HCT116 (cell line): ENCODE data around the gene RBM12. TPM values are rescaled to one million over a fixed set of nuclear protein-coding genes. Genes with fewer than 3 reads are reported as not detected.
"Not testable (repeated sequence)": the region's sequence is repeated elsewhere in the genome, so short reads cannot be mapped to it uniquely, and the experiment has no call there.

Experiments used
- ATAC-seq: fragments of 200-7000 bp; cut with Tn5 transposase; 2 replicates; pipeline ENCODE4 v1.9.1; 2020; ENCODE audit warnings: mild to moderate bottlenecking, moderate library complexity
- BruUV-seq: library from RNA; stranded (reverse); fragments of 400-500 nt; replicated peaks from 2 replicates; lab custom pipeline; 2021; lab: Mats Ljungman, UMichigan
- CTCF ChIA-PET: fragments of 300-600 bp; sonication (Branson Sonifier 250); formaldehyde crosslinking; loops from one replicate; lab custom pipeline; 2021; ENCODE audit warnings: antibody characterized with exemption; lab: Charles Lee
- POLR2A ChIA-PET: fragments of 300-600, 350-600 bp; sonication (Branson Sonifier 250); formaldehyde crosslinking; loops from one replicate; lab custom pipeline; 2021; ENCODE audit warnings: antibody characterized with exemption; lab: Charles Lee
- RAD21 ChIA-PET, 2 experiments: fragments of 300-600 bp; sonication (Branson Sonifier 250); formaldehyde crosslinking; loops; one replicate each; lab custom pipeline; 2023; ENCODE audit warnings: low total read pairs in 2 of 2; ENCODE audit not compliant: uncharacterized antibody in 2 of 2, unreplicated experiment in 2 of 2, low non-redundant PET in 1 of 2; lab: Charles Lee
- DNase-seq: peaks from one replicate; pipeline ENCODE4 v3.0.0-alpha.2; 2010; ENCODE audit warnings: low read depth, low spot score
- H2AFZ ChIP-seq: fragments of 200-600 bp; shearing (Covaris generic), sonication (generic); 2 replicates; pipeline ENCODE4 v1.6.1; 2017; ENCODE audit warnings: low read depth, mixed run types, mixed read lengths, antibody characterized with exemption, low read length; ENCODE audit not compliant: poor library complexity, severe bottlenecking
- H3K27ac ChIP-seq: 2 replicates; pipeline ENCODE4 v1.5.1; 2012; ENCODE audit warnings: low read depth, low read length
- H3K27me3 ChIP-seq: fragments of 200-600 bp; sonication (generic); 2 replicates; pipeline ENCODE4 v1.6.1; 2016; ENCODE audit warnings: mixed run types, low read length, mixed read lengths; ENCODE audit not compliant: insufficient read depth
- H3K36me3 ChIP-seq, 2 experiments: fragments of 200-500 bp in 1 of 2; fragments of 200-600 bp in 1 of 2; sonication (Bioruptor generic) in 1 of 2; sonication (generic) in 1 of 2; 2 replicates each; pipeline versions ENCODE4 v1.5.1 to v1.6.1; 2014 to 2016; ENCODE audit warnings: low read length in 2 of 2, inconsistent platforms in 1 of 2, mixed read lengths in 1 of 2, mixed run types in 1 of 2; ENCODE audit not compliant: insufficient read depth in 2 of 2, control insufficient read depth in 1 of 2
- H3K4me1 ChIP-seq, 2 experiments: fragments of 200-600 bp in 1 of 2; sonication (generic) in 1 of 2; 2 replicates each; pipeline versions ENCODE4 v1.5.1 to v1.6.1; 2012 to 2017; ENCODE audit warnings: low read length in 2 of 2, inconsistent platforms in 1 of 2, mild to moderate bottlenecking in 1 of 2, mixed read lengths in 1 of 2, mixed run types in 1 of 2, moderate library complexity in 1 of 2; ENCODE audit not compliant: insufficient read depth in 2 of 2, control insufficient read depth in 1 of 2
- H3K4me2 ChIP-seq: fragments of 200-600 bp; sonication (generic); 2 replicates; pipeline ENCODE4 v1.6.1; 2017; ENCODE audit warnings: mixed run types, low read length, mixed read lengths
- H3K4me3 ChIP-seq, 2 experiments: fragments of 200-600 bp in 1 of 2; sonication (generic) in 1 of 2; replicated peaks in 1 of 2; 2 replicates each; pipeline ENCODE4 v1.5.1; 2011 to 2016; ENCODE audit warnings: low read length in 2 of 2, control low read depth in 1 of 2, low read depth in 1 of 2, mild to moderate bottlenecking in 1 of 2, mixed read lengths in 1 of 2, mixed run types in 1 of 2
- H3K79me2 ChIP-seq: fragments of 200-600 bp; sonication (generic); 2 replicates; pipeline ENCODE4 v1.6.1; 2017; ENCODE audit warnings: mild to moderate bottlenecking, mixed run types, low read length, moderate library complexity, mixed read lengths; ENCODE audit not compliant: insufficient read depth
- H3K9ac ChIP-seq: fragments of 200-600 bp; sonication (generic); 2 replicates; pipeline ENCODE4 v1.6.1; 2016; ENCODE audit warnings: low read length, mixed read lengths
- H3K9me2 ChIP-seq: fragments of 200-600 bp; sonication (generic), shearing (Covaris generic); 2 replicates; pipeline ENCODE4 v1.6.1; 2017; ENCODE audit warnings: mixed run types, mild to moderate bottlenecking, moderate library complexity; ENCODE audit not compliant: insufficient read depth
- H3K9me3 ChIP-seq, 2 experiments: fragments of 200-500 bp in 1 of 2; fragments of 200-600 bp in 1 of 2; sonication (Bioruptor generic) in 1 of 2; sonication (generic) in 1 of 2; 2 replicates each; pipeline ENCODE4 v1.6.1; 2014 to 2017; ENCODE audit warnings: low read length in 2 of 2, mixed read lengths in 2 of 2, inconsistent platforms in 1 of 2, low read depth in 1 of 2, mild to moderate bottlenecking in 1 of 2, mixed run types in 1 of 2, moderate library complexity in 1 of 2; ENCODE audit not compliant: control insufficient read depth in 1 of 2, insufficient read depth in 1 of 2
- H4K20me1 ChIP-seq: fragments of 200-600 bp; sonication (generic), shearing (Covaris generic); 2 replicates; pipeline ENCODE4 v1.6.1; 2017; ENCODE audit warnings: mixed run types, mild to moderate bottlenecking, moderate library complexity; ENCODE audit not compliant: insufficient read depth
- EGR1 ChIP-seq: IDR thresholded peaks from 2 replicates; pipeline ENCODE4 v1.6.1; 2012; ENCODE audit warnings: low read depth
- ELF1 ChIP-seq: IDR thresholded peaks from 2 replicates; pipeline ENCODE4 v1.6.1; 2012; ENCODE audit warnings: low read depth, borderline replicate concordance
- EZH2 ChIP-seq: fragments of 200-600 bp; sonication (generic); IDR thresholded peaks from 2 replicates; pipeline ENCODE4 v1.6.1; 2017; ENCODE audit warnings: antibody characterized with exemption, mixed run types
- EZH2phosphoT487 ChIP-seq: fragments of 200-600 bp; IDR thresholded peaks from 2 replicates; pipeline ENCODE4 v1.6.1; 2018; ENCODE audit warnings: antibody characterized with exemption, borderline replicate concordance
- FOSL1 ChIP-seq: IDR thresholded peaks from 2 replicates; pipeline ENCODE4 v1.6.1; 2012; ENCODE audit warnings: low read depth
- JUND ChIP-seq: IDR thresholded peaks from 2 replicates; pipeline ENCODE4 v1.6.1; 2012
- MAX ChIP-seq: IDR thresholded peaks from 2 replicates; pipeline ENCODE4 v1.6.1; 2012
- POLR2AphosphoS5 ChIP-seq: IDR thresholded peaks from 2 replicates; pipeline ENCODE4 v1.6.1; 2011; ENCODE audit warnings: mild to moderate bottlenecking, low read depth, low read length, moderate library complexity
- REST ChIP-seq: IDR thresholded peaks from 2 replicates; pipeline ENCODE4 v1.6.1; 2012; ENCODE audit warnings: low read depth
- SIN3A ChIP-seq: IDR thresholded peaks from 2 replicates; pipeline ENCODE4 v1.6.1; 2012; ENCODE audit warnings: low read depth
- SP1 ChIP-seq: IDR thresholded peaks from 2 replicates; pipeline ENCODE4 v1.6.1; 2012; ENCODE audit warnings: low read depth
- TCF7L2 ChIP-seq: IDR thresholded peaks from 2 replicates; pipeline ENCODE4 v1.7.0; 2011; ENCODE audit warnings: borderline replicate concordance, inconsistent platforms; ENCODE audit not compliant: insufficient read depth, insufficient read length; ENCODE audit errors: extremely low read depth
- YY1 ChIP-seq: IDR thresholded peaks from 2 replicates; pipeline ENCODE4 v1.6.1; 2011; ENCODE audit warnings: low read length, low read depth, moderate library complexity, mild to moderate bottlenecking; ENCODE audit not compliant: insufficient replicate concordance; ENCODE audit errors: extremely low read depth
- ZBTB33 ChIP-seq: IDR thresholded peaks from 2 replicates; pipeline ENCODE4 v1.6.1; 2011; ENCODE audit warnings: mild to moderate bottlenecking, low read length, moderate library complexity; ENCODE audit not compliant: insufficient replicate concordance; ENCODE audit errors: extremely low read depth
- ZNF274 ChIP-seq: fragments of 200-500 bp; sonication (Bioruptor generic); IDR thresholded peaks from 2 replicates; pipeline ENCODE4 v1.6.1; 2014; ENCODE audit warnings: mild to moderate bottlenecking, low read depth, low read length, inconsistent platforms
- intact Hi-C: fragments of 100-400 bp; cut with micrococcal nuclease; formaldehyde crosslinking; loops from 2 replicates; pipeline ENCODE4 v1.10.0; 2022
- total RNA-seq: library from RNA; stranded (reverse); gene quantifications from one replicate; pipeline ENCODE4 v1.2.1, GENCODE V29; 2021; ENCODE audit not compliant: unreplicated experiment

Gene RBM12
- total RNA-seq, 1 experiment from 2014 or later: 110 TPM

GRCh38 chr20:35714127-35714526 lies 49.4 kb upstream of the RBM12 start:
- ATAC-seq: no peak
- H3K27ac ChIP-seq: no peak overlapping the region
- no peaks in the 10 kb centered on the region for H3K9me3 ChIP-seq
- peaks cover 84 to 92% of the 10 kb centered on the region in 2 experiments for H3K36me3 ChIP-seq
- peaks cover 99% of the 10 kb centered on the region for H3K79me2 ChIP-seq
- H3K4me2 ChIP-seq: no peak overlapping the region
- H2AFZ ChIP-seq: no peak overlapping the region
- ChIA-PET CTCF (no interaction called here), POLR2A (interaction anchor here (1.5 kb wide), 1 partner anchor 28 kb away, joined by 4 read pairs; the partner anchor contains the start of gene RBM39), RAD21 (no interaction called here)
- BruUV-seq: no TSS peak
- peaks cover 64% of the 10 kb centered on the region for H4K20me1 ChIP-seq
- no peak for TF ChIP-seq JUND
- TF ChIP-seq FOSL1: no peak
- no peak for TF ChIP-seq TCF7L2
- TF ChIP-seq ZBTB33: no peak
- no peak for TF ChIP-seq ELF1
- TF ChIP-seq YY1: no peak
- no peak for TF ChIP-seq POLR2AphosphoS5
- TF ChIP-seq MAX: no peak
- no peak for TF ChIP-seq REST
- no peak for TF ChIP-seq SP1
- no peak for TF ChIP-seq EZH2
- no peak for TF ChIP-seq EZH2phosphoT487
- no peak for TF ChIP-seq ZNF274
- no peak for TF ChIP-seq EGR1
- TF ChIP-seq SIN3A: no peak
- intact Hi-C loops: no loop called here
- no peak overlapping the region for H3K4me3 ChIP-seq
- no peaks in the 10 kb centered on the region for H3K4me1 ChIP-seq
- no peak for DNase-seq
- no peak overlapping the region for H3K9ac ChIP-seq
- H3K27me3 ChIP-seq: no peaks in the 10 kb centered on the region
- H3K9me2 ChIP-seq: no peaks in the 10 kb centered on the region

GRCh38 chr20:35713120-35713519 lies 48.4 kb upstream of the RBM12 start:
- Histone ChIP-seq H3K79me2 (peaks cover 99% of the 10 kb centered on the region), H4K20me1 (peaks cover 72% of the 10 kb centered on the region), H3K36me3 (peaks cover 84 to 92% of the 10 kb centered on the region in 2 experiments)
- RAD21 ChIA-PET, intact Hi-C loops, POLR2A ChIA-PET, H3K27me3 ChIP-seq, ATAC-seq, H3K9me3 ChIP-seq, H3K4me1 ChIP-seq, BruUV-seq, H3K27ac ChIP-seq, H3K9ac ChIP-seq, H3K4me3 ChIP-seq, H3K4me2 ChIP-seq, H3K9me2 ChIP-seq, H2AFZ ChIP-seq, CTCF ChIA-PET, DNase-seq: not testable (repeated sequence)
